HEK293T (cell line): Measurements from ENCODE around the gene COQ8A.

ENCODE experiments used
- ARNT ChIP-seq: fragments of 450-650 bp; IDR thresholded peaks from 2 replicates; pipeline ENCODE4 v1.6.1; 2017; ENCODE audit warnings: mild to moderate bottlenecking
- BHLHE40 ChIP-seq: fragments of 450-650 bp; IDR thresholded peaks from 2 replicates; pipeline ENCODE4 v1.6.1; 2016; ENCODE audit warnings: mild to moderate bottlenecking, moderate library complexity, borderline replicate concordance
- FOXM1 ChIP-seq: fragments of 450-650 bp; IDR thresholded peaks from 2 replicates; pipeline ENCODE4 v1.6.1; 2017; ENCODE audit warnings: mild to moderate bottlenecking, borderline replicate concordance
- HDGF ChIP-seq: fragments of 450-650 bp; IDR thresholded peaks from 2 replicates; pipeline ENCODE4 v1.6.1; 2017; ENCODE audit warnings: antibody characterized with exemption, borderline replicate concordance
- LEF1 ChIP-seq: fragments of 450-650 bp; IDR thresholded peaks from 2 replicates; pipeline ENCODE4 v1.6.1; 2017; ENCODE audit warnings: mild to moderate bottlenecking, borderline replicate concordance
- NFRKB ChIP-seq: fragments of 450-650 bp; IDR thresholded peaks from 2 replicates; pipeline ENCODE4 v1.6.1; 2016; ENCODE audit warnings: mild to moderate bottlenecking, moderate library complexity
- SUZ12 ChIP-seq: fragments of 450-650 bp; IDR thresholded peaks from 2 replicates; pipeline ENCODE4 v1.6.1; 2016; ENCODE audit warnings: mild to moderate bottlenecking
- TARDBP ChIP-seq: fragments of 450-650 bp; IDR thresholded peaks from 2 replicates; pipeline ENCODE4 v1.6.1; 2016
- ZNF384 ChIP-seq: fragments of 450-650 bp; IDR thresholded peaks from 2 replicates; pipeline ENCODE4 v1.6.1; 2016

DNA sequence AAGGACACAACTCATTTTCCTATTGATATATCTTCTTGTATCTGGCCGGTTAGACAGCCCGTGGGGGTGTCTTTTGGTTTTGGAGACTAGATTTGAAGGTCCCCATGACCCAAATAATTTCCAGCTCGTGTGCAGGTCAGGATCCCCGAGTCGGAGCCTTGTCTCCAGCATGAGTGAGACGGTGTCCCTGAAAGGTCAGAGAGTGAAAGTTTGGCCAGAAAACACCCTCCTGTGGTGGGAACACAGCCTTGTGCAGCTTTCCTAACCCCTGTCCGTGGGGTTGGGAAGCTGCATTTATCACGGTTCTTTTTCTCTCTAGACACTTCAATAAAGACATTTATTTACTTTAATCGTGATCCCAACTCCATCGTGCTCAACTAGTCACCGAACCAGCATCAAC, 17.6 kb downstream of the COQ8A start:
- TF ChIP-seq BHLHE40 = no peak
- TF ChIP-seq SUZ12 = no peak
- TF ChIP-seq HDGF = no peak
- TF ChIP-seq FOXM1 = no peak
- TF ChIP-seq NFRKB = no peak
- no peak for TF ChIP-seq ARNT
- TF ChIP-seq TARDBP = no peak
- no peak for TF ChIP-seq ZNF384
- no peak for TF ChIP-seq LEF1
